ENCODE data around the gene CCBE1.

CCBE1 gene

GRCh38 chr18:59381949-59382348, 315.3 kb downstream of the CCBE1 start:
- DNase-seq: no peak

Data from fibroblast of upper back skin (primary cell).